ENCODE data around the gene PCMTD2. TPM values are rescaled to one million over a fixed set of nuclear protein-coding genes. Genes with fewer than 3 reads are reported as not detected.
A peak's percentile ranks its signal among the peaks of the same experiment; 100 is the strongest.
"Not testable (repeated sequence)": the region's sequence is repeated elsewhere in the genome, so short reads cannot be mapped to it uniquely, and the experiment has no call there.

PCMTD2 gene
- total RNA-seq, 1 donor from 2014 or later: 104 TPM

GRCh38 chr20:64280460-64280843 is 24.9 kb downstream of the PCMTD2 start:
- Mint-ChIP-seq H3K4me1 (ENCODE audit: unreplicated experiment) (no peaks in the 10 kb centered on the region), H3K4me3 (ENCODE audit: unreplicated experiment) (no peak overlapping the region), H3K9me3 (ENCODE audit: unreplicated experiment) (no peaks in the 10 kb centered on the region), H3K27ac (ENCODE audit: unreplicated experiment) (no peak overlapping the region), H3K36me3 (ENCODE audit: low read depth, unreplicated experiment) (peaks cover 33% of the 10 kb centered on the region), H3K27me3 (ENCODE audit: unreplicated experiment) (peaks cover 5% of the 10 kb centered on the region)
- TF ChIP-seq, protein P1, sequence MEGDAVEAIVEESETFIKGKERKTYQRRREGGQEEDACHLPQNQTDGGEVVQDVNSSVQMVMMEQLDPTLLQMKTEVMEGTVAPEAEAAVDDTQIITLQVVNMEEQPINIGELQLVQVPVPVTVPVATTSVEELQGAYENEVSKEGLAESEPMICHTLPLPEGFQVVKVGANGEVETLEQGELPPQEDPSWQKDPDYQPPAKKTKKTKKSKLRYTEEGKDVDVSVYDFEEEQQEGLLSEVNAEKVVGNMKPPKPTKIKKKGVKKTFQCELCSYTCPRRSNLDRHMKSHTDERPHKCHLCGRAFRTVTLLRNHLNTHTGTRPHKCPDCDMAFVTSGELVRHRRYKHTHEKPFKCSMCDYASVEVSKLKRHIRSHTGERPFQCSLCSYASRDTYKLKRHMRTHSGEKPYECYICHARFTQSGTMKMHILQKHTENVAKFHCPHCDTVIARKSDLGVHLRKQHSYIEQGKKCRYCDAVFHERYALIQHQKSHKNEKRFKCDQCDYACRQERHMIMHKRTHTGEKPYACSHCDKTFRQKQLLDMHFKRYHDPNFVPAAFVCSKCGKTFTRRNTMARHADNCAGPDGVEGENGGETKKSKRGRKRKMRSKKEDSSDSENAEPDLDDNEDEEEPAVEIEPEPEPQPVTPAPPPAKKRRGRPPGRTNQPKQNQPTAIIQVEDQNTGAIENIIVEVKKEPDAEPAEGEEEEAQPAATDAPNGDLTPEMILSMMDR (IDR thresholded peaks at IDR 0.05; ENCODE audit: unreplicated experiment): no peak
- no peak for DNase-seq (ENCODE audit: low spot score)

DNA sequence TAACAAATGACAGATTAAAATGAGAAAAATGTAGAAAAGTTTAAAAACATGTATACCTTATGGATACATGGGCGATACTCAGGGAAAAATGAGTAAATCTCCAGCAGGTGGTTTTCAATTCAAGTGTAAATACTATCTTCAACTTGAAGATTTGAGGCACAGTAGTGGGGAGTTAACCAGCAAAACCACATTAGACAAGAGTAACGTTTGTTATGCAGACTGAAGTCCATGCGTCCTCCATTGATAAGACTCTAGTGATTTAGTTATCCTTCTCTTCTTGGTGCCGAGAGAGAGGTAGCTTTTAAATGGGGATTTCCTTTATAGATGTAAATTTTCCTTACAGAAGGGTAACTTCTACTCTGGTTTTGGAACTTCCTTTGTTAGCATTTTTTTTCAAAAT is 28.1 kb downstream of the PCMTD2 start:
- Mint-ChIP-seq H3K27ac (ENCODE audit: unreplicated experiment) (no peak overlapping the region), H3K4me1 (ENCODE audit: unreplicated experiment) (no peaks in the 10 kb centered on the region), H3K9me3 (ENCODE audit: unreplicated experiment) (no peaks in the 10 kb centered on the region), H3K4me3 (ENCODE audit: unreplicated experiment) (no peak overlapping the region), H3K36me3 (ENCODE audit: low read depth, unreplicated experiment) (peaks cover 15% of the 10 kb centered on the region), H3K27me3 (ENCODE audit: unreplicated experiment) (peaks cover 5% of the 10 kb centered on the region)
- no peak for DNase-seq (ENCODE audit: low spot score)
- TF ChIP-seq, protein P1 (IDR thresholded peaks at IDR 0.05; ENCODE audit: unreplicated experiment): no peak

DNA sequence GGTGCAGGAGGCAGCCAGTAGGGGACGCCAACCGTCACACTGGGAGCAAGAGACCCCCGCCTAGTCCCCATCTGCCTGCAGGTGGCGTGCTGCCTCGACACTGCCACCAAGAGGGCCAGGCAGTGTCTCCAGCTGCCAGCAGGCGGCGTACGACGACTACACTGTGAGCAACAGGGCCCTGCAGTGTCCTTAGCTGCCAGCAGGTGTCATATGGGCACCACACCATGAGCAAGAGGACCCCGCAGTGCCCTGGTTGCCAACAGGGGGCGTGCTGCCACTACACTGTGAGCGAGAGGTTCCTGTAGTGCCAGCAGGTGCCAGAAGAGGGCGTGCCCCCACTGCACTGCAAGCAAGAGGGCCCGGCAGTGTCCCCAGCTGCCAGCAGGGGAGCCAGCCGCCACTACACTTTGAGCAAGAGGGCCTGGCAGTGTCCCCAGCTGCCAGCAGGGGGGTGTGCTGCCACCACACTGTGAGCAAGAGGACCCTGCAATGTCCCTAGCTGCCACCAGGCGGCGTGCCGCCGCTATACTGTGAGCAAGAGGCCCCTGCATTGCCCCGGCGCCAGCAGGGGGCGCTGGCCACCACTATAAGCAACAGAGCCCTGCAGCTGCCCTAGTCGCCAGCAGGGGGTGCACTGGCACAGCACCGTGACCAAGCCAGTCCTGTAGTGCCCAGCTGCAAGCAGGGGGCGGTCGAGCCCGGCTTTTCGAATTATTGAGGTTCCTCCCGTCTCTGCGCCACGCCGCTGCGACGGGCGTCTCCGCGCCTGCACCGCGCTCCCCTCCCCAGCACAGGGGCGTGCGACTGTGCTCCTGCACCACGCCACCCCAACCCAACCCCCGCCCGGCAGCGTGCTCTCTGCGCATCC is 30.3 kb downstream of the PCMTD2 start:
- peak; percentile 57 for DNase-seq (ENCODE audit: low spot score)
- not testable (repeated sequence) for H3K4me3 Mint-ChIP-seq (ENCODE audit: unreplicated experiment); H3K9me3 Mint-ChIP-seq (ENCODE audit: unreplicated experiment); H3K27ac Mint-ChIP-seq (ENCODE audit: unreplicated experiment); H3K4me1 Mint-ChIP-seq (ENCODE audit: unreplicated experiment); H3K27me3 Mint-ChIP-seq (ENCODE audit: unreplicated experiment)
- TF ChIP-seq, protein P1 (IDR thresholded peaks at IDR 0.05; ENCODE audit: unreplicated experiment): peak; percentile 99
- H3K36me3 Mint-ChIP-seq (ENCODE audit: low read depth, unreplicated experiment): peaks cover 11% of the 10 kb centered on the region

DNA sequence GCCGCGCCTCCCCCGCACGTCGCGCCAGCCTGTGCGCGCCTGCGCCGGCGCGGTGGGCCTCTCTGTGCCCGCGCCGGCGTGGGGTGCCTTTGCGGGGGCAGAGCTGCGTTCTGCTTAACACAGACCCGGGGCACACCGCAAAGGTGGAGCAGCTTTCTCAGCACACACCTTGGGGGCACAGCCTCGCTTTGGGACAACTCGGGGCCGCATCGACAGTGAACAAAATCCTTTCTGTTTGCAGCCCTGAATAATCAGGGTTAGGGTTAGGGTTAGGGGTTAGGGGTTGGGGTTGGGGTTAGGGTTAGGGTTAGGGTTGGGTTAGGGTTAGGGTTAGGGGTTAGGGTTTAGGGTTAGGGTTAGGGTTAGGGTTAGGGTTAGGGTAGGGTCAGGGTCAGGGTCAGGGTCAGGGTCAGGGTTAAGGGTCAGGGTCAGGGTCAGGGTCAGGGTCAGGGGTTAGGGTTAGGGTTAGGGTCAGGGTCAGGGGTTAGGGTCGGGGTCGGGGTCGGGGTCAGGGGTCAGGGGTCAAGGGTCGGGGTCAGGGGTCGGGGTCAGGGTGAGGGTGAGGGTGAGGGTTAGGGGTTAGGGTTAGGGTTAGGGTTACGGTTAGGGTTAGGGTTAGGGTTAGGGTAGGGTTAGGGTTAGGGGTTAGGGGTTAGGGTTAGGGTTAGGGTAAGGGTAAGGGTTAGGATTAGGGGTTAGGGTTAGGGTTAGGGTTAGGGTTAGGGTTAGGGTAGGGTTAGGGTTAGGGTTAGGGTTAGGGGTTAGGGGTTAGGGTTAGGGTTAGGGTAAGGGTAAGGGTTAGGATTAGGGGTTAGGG is 31.1 kb downstream of the PCMTD2 start:
- not testable (repeated sequence) for H3K9me3 Mint-ChIP-seq (ENCODE audit: unreplicated experiment); H3K4me1 Mint-ChIP-seq (ENCODE audit: unreplicated experiment); H3K4me3 Mint-ChIP-seq (ENCODE audit: unreplicated experiment); H3K27me3 Mint-ChIP-seq (ENCODE audit: unreplicated experiment); H3K27ac Mint-ChIP-seq (ENCODE audit: unreplicated experiment); DNase-seq (ENCODE audit: low spot score)
- peaks cover 11% of the 10 kb centered on the region for H3K36me3 Mint-ChIP-seq (ENCODE audit: low read depth, unreplicated experiment)

GRCh38 chr20:64287264-64287590 is 31.7 kb downstream of the PCMTD2 start:
- H3K36me3 Mint-ChIP-seq (ENCODE audit: low read depth, unreplicated experiment): peaks cover 11% of the 10 kb centered on the region

GRCh38 chr20:64292167-64292566 is 36.6 kb downstream of the PCMTD2 start:
- H3K4me1 Mint-ChIP-seq (ENCODE audit: unreplicated experiment); H3K9me3 Mint-ChIP-seq (ENCODE audit: unreplicated experiment); H3K27ac Mint-ChIP-seq (ENCODE audit: unreplicated experiment); H3K36me3 Mint-ChIP-seq (ENCODE audit: low read depth, unreplicated experiment); H3K27me3 Mint-ChIP-seq (ENCODE audit: unreplicated experiment); DNase-seq (ENCODE audit: low spot score); H3K4me3 Mint-ChIP-seq (ENCODE audit: unreplicated experiment): not testable (repeated sequence)

More at GRCh38 chr20:64287264-64287590, 31.7 kb downstream of the PCMTD2 start:
- not testable (repeated sequence) for H3K27me3 Mint-ChIP-seq (ENCODE audit: unreplicated experiment); H3K27ac Mint-ChIP-seq (ENCODE audit: unreplicated experiment); H3K9me3 Mint-ChIP-seq (ENCODE audit: unreplicated experiment); H3K4me1 Mint-ChIP-seq (ENCODE audit: unreplicated experiment); H3K4me3 Mint-ChIP-seq (ENCODE audit: unreplicated experiment); DNase-seq (ENCODE audit: low spot score)

- H3K27me3 Mint-ChIP-seq (ENCODE audit: unreplicated experiment); H3K36me3 Mint-ChIP-seq (ENCODE audit: low read depth, unreplicated experiment); H3K4me3 Mint-ChIP-seq (ENCODE audit: unreplicated experiment); H3K27ac Mint-ChIP-seq (ENCODE audit: unreplicated experiment); H3K4me1 Mint-ChIP-seq (ENCODE audit: unreplicated experiment); H3K9me3 Mint-ChIP-seq (ENCODE audit: unreplicated experiment); DNase-seq (ENCODE audit: low spot score): not testable (repeated sequence)
These were observed 47.5 kb downstream of the PCMTD2 start for GRCh38 chr20:64303086-64303485.

GRCh38 chr20:64313761-64314160 is 58.2 kb downstream of the PCMTD2 start:
- DNase-seq (ENCODE audit: low spot score); H3K36me3 Mint-ChIP-seq (ENCODE audit: low read depth, unreplicated experiment); H3K27ac Mint-ChIP-seq (ENCODE audit: unreplicated experiment); H3K4me3 Mint-ChIP-seq (ENCODE audit: unreplicated experiment); H3K9me3 Mint-ChIP-seq (ENCODE audit: unreplicated experiment); H3K4me1 Mint-ChIP-seq (ENCODE audit: unreplicated experiment); H3K27me3 Mint-ChIP-seq (ENCODE audit: unreplicated experiment): not testable (repeated sequence)

- H3K27me3 Mint-ChIP-seq (ENCODE audit: unreplicated experiment); H3K36me3 Mint-ChIP-seq (ENCODE audit: low read depth, unreplicated experiment); H3K27ac Mint-ChIP-seq (ENCODE audit: unreplicated experiment); H3K4me1 Mint-ChIP-seq (ENCODE audit: unreplicated experiment); DNase-seq (ENCODE audit: low spot score); H3K9me3 Mint-ChIP-seq (ENCODE audit: unreplicated experiment): not testable (repeated sequence)
- peak overlapping the region; percentile 47 for H3K4me3 Mint-ChIP-seq (ENCODE audit: unreplicated experiment)
These were observed 59.8 kb downstream of the PCMTD2 start for GRCh38 chr20:64315381-64315780.
